NCI-H1092 treated with DMSO at 0.1 percent for 48 hours (cell line): ENCODE measurements around the gene CDX1.
"Not testable (repeated sequence)": the region's sequence is repeated elsewhere in the genome, so short reads cannot be mapped to it uniquely, and the experiment has no call there.

Experiments
- DNase-seq: peaks from one replicate; lab custom pipeline; 2025; lab: John Stamatoyannopoulos, UW

CDX1 gene

DNA sequence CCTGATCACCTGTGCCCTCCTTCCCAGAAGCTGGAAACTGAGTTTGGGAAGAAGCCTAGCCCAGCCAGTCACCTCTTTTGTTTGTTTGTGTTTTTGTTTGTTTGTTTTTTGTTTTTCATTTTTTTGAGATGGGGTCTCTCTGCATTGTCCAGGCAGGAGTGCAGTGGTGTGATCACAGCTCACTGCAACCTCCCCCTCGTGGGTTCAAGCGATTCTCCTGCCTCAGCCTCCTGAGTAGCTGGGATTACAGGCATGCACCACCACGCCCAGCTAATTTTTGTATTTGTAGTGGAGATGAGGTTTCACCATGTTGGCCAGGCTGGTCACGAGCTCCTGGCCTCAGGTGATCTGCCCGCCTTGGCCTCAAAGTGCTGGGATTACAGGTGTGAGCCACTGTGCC, 67.1 kb downstream of the CDX1 start:
- DNase-seq = not testable (repeated sequence)
